ENCODE measurements around the gene ZNF536. TPM values are rescaled to one million over a fixed set of nuclear protein-coding genes. Genes with fewer than 3 reads are reported as not detected.

ZNF536 gene
- total and polyA plus RNA-seq, 2 of the 13 experiments (the other 11 are each of a cell fraction or from before 2014, with no cell fraction given): not detected

DNA sequence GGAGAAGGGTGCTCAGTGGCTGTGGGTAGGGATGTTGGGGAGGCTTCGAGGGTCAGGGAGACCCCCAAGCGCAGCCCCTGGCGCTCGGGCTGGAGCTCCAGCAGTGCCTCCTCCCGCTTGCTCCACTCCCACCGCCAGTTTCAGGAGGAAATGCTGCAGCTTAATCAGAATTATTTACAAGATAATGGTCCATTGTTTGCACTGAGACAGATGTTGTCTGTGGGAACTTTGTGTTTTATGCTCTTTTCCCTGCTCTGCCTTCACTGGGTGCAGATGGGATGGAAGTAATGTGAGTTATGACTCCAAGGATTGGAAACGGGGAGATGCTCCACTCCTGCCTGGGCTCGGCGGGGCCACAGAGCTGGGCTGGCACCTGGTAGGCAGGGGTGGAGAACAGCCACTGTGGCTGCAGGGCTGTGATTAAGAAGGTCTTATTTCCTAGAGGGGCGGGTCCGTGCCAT lies 192.4 kb downstream of the ZNF536 start:
- in situ Hi-C loops (cut with HindIII; ENCODE audit: extremely low pct_ligation_motif_present, low pct_unique_long_range_greater_than_20kb) (no loop called here), intact Hi-C loops (cut with micrococcal nuclease; ENCODE audit: unreplicated experiment) (no loop called here)
- ChIA-PET POLR2A (no interaction called here), CTCF (ENCODE audit: low intra/inter-chr PET ratio, low total read pairs) (no interaction called here)
- H4K20me1 ChIP-seq (ENCODE audit: insufficient read depth, low read length): no peaks in the 10 kb centered on the region
- H3K9ac ChIP-seq (ENCODE audit: insufficient read depth, low read depth, low read length): no peak overlapping the region
- DNase-seq (ENCODE audit: low spot score): no peak
- FAIRE-seq: no peak
- H3K27me3 ChIP-seq (ENCODE audit: control insufficient read depth in 1 of 2, insufficient read depth in 2 of 2, low read length in 2 of 2): peaks cover 0 to 6% of the 10 kb centered on the region in 2 experiments; a peak in 1 of 5 replicates
- no peak overlapping the region for H3K4me2 ChIP-seq (ENCODE audit: low read depth, low read length)
- no peaks in the 10 kb centered on the region for H3K79me2 ChIP-seq (ENCODE audit: insufficient read depth, low read length)
- no peaks in the 10 kb centered on the region for H3K4me1 ChIP-seq (ENCODE audit: insufficient read depth, low read length)
- no peak overlapping the region for H3K27ac ChIP-seq (ENCODE audit: extremely low read length, insufficient read depth, low read length)
- BruUV-seq (replicated peaks): no TSS peak
- H2AFZ ChIP-seq (ENCODE audit: low read length): no peak overlapping the region
- no peaks in the 10 kb centered on the region for H3K36me3 ChIP-seq (replicated peaks in 1 of 2; ENCODE audit: control insufficient read depth in 1 of 2, insufficient read depth in 2 of 2, low read length in 2 of 2)
- H3K4me3 ChIP-seq (replicated peaks in 1 of 3; ENCODE audit: insufficient read depth in 1 of 3, low read depth in 2 of 3, low read length in 3 of 3): no peak overlapping the region
- 10% methylated on average over 7 of the region's 11 CpGs for WGBS (ENCODE audit: low lambda C conversion rate)
- no peaks in the 10 kb centered on the region for H3K9me3 ChIP-seq (ENCODE audit: low read length)
- TF ChIP-seq, protein P1, sequence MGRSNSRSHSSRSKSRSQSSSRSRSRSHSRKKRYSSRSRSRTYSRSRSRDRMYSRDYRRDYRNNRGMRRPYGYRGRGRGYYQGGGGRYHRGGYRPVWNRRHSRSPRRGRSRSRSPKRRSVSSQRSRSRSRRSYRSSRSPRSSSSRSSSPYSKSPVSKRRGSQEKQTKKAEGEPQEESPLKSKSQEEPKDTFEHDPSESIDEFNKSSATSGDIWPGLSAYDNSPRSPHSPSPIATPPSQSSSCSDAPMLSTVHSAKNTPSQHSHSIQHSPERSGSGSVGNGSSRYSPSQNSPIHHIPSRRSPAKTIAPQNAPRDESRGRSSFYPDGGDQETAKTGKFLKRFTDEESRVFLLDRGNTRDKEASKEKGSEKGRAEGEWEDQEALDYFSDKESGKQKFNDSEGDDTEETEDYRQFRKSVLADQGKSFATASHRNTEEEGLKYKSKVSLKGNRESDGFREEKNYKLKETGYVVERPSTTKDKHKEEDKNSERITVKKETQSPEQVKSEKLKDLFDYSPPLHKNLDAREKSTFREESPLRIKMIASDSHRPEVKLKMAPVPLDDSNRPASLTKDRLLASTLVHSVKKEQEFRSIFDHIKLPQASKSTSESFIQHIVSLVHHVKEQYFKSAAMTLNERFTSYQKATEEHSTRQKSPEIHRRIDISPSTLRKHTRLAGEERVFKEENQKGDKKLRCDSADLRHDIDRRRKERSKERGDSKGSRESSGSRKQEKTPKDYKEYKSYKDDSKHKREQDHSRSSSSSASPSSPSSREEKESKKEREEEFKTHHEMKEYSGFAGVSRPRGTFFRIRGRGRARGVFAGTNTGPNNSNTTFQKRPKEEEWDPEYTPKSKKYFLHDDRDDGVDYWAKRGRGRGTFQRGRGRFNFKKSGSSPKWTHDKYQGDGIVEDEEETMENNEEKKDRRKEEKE (IDR thresholded peaks at IDR 0.05): no peak
- TF ChIP-seq, protein P2, sequence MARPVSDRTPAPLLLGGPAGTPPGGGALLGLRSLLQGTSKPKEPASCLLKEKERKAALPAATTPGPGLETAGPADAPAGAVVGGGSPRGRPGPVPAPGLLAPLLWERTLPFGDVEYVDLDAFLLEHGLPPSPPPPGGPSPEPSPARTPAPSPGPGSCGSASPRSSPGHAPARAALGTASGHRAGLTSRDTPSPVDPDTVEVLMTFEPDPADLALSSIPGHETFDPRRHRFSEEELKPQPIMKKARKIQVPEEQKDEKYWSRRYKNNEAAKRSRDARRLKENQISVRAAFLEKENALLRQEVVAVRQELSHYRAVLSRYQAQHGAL (CRISPR knock-in tag; IDR thresholded peaks at IDR 0.05; ENCODE audit: not compliant biosample characterization): no peak
- no peak for TF ChIP-seq ZFP62 (CRISPR knock-in tag; IDR thresholded peaks at IDR 0.05)
- TF ChIP-seq, protein P3, sequence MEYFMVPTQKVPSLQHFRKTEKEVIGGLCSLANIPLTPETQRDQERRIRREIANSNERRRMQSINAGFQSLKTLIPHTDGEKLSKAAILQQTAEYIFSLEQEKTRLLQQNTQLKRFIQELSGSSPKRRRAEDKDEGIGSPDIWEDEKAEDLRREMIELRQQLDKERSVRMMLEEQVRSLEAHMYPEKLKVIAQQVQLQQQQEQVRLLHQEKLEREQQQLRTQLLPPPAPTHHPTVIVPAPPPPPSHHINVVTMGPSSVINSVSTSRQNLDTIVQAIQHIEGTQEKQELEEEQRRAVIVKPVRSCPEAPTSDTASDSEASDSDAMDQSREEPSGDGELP (IDR thresholded peaks at IDR 0.05; ENCODE audit: borderline replicate concordance, low read depth): no peak
- TF ChIP-seq, protein P4, sequence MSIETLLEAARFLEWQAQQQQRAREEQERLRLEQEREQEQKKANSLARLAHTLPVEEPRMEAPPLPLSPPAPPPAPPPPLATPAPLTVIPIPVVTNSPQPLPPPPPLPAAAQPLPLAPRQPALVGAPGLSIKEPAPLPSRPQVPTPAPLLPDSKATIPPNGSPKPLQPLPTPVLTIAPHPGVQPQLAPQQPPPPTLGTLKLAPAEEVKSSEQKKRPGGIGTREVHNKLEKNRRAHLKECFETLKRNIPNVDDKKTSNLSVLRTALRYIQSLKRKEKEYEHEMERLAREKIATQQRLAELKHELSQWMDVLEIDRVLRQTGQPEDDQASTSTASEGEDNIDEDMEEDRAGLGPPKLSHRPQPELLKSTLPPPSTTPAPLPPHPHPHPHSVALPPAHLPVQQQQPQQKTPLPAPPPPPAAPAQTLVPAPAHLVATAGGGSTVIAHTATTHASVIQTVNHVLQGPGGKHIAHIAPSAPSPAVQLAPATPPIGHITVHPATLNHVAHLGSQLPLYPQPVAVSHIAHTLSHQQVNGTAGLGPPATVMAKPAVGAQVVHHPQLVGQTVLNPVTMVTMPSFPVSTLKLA (IDR thresholded peaks at IDR 0.05): no peak
- TF ChIP-seq, protein P5, sequence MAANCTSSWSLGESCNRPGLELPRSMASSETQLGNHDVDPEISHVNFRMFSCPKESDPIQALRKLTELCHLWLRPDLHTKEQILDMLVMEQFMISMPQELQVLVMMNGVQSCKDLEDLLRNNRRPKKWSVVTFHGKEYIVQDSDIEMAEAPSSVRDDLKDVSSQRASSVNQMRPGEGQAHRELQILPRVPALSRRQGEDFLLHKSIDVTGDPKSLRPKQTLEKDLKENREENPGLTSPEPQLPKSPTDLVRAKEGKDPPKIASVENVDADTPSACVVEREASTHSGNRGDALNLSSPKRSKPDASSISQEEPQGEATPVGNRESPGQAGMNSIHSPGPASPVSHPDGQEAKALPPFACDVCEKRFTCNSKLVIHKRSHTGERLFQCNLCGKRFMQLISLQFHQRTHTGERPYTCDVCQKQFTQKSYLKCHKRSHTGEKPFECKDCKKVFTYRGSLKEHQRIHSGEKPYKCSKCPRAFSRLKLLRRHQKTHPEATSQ (CRISPR knock-in tag; IDR thresholded peaks at IDR 0.05; ENCODE audit: borderline replicate concordance): no peak
- TF ChIP-seq, protein P6, sequence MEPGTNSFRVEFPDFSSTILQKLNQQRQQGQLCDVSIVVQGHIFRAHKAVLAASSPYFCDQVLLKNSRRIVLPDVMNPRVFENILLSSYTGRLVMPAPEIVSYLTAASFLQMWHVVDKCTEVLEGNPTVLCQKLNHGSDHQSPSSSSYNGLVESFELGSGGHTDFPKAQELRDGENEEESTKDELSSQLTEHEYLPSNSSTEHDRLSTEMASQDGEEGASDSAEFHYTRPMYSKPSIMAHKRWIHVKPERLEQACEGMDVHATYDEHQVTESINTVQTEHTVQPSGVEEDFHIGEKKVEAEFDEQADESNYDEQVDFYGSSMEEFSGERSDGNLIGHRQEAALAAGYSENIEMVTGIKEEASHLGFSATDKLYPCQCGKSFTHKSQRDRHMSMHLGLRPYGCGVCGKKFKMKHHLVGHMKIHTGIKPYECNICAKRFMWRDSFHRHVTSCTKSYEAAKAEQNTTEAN (CRISPR knock-in tag; conservative IDR thresholded peaks at IDR 0.05): no peak
- TF ChIP-seq ZNF124 (CRISPR knock-in tag; IDR thresholded peaks at IDR 0.05): no peak
- no peak for ATAC-seq
